ENCODE results near the gene UBE2G1. TPM values are rescaled to one million over a fixed set of nuclear protein-coding genes. Genes with fewer than 3 reads are reported as not detected.

UBE2G1 gene
- total and polyA plus RNA-seq, 2 of the 8 experiments (the other 6 are each of a cell fraction or from before 2014, with no cell fraction given) = 73.9 to 170 TPM

DNA sequence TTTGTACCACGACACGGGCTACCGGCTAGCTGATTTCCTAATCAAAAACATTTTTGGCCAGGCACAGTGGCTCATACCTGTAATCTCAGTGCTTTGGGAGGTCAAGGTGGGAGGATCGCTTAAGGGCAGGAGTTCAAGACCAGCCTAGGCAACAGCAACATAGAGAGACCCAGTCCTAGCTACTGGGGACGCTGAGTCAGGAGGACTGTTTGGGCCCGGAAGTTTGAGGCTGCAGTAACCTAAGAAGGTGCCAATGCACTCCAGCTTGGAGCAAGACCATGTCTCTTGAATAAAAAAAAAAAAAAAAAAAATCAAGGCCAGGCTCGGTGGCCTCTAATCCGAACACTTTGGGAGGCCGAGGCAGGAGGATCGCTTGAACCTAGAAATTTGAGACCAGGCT, 49.8 kb downstream of the UBE2G1 start (continued):
- TF ChIP-seq, protein P1, sequence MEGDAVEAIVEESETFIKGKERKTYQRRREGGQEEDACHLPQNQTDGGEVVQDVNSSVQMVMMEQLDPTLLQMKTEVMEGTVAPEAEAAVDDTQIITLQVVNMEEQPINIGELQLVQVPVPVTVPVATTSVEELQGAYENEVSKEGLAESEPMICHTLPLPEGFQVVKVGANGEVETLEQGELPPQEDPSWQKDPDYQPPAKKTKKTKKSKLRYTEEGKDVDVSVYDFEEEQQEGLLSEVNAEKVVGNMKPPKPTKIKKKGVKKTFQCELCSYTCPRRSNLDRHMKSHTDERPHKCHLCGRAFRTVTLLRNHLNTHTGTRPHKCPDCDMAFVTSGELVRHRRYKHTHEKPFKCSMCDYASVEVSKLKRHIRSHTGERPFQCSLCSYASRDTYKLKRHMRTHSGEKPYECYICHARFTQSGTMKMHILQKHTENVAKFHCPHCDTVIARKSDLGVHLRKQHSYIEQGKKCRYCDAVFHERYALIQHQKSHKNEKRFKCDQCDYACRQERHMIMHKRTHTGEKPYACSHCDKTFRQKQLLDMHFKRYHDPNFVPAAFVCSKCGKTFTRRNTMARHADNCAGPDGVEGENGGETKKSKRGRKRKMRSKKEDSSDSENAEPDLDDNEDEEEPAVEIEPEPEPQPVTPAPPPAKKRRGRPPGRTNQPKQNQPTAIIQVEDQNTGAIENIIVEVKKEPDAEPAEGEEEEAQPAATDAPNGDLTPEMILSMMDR (IDR thresholded peaks at IDR 0.05; ENCODE audit: control extremely low read depth in 1 of 3, insufficient read depth in 1 of 3, low read depth in 1 of 3, low read length in 3 of 3) = no peak
- TF ChIP-seq KDM5A (IDR thresholded peaks at IDR 0.05; ENCODE audit: low read length) (no peak), SP4 (IDR thresholded peaks at IDR 0.05; ENCODE audit: low read length) (no peak), SIRT6 (IDR thresholded peaks at IDR 0.05; ENCODE audit: low read length) (no peak), CTBP2 (IDR thresholded peaks at IDR 0.05; ENCODE audit: borderline replicate concordance, insufficient read depth, insufficient read length, low read length) (no peak)
- TF ChIP-seq, protein P2, sequence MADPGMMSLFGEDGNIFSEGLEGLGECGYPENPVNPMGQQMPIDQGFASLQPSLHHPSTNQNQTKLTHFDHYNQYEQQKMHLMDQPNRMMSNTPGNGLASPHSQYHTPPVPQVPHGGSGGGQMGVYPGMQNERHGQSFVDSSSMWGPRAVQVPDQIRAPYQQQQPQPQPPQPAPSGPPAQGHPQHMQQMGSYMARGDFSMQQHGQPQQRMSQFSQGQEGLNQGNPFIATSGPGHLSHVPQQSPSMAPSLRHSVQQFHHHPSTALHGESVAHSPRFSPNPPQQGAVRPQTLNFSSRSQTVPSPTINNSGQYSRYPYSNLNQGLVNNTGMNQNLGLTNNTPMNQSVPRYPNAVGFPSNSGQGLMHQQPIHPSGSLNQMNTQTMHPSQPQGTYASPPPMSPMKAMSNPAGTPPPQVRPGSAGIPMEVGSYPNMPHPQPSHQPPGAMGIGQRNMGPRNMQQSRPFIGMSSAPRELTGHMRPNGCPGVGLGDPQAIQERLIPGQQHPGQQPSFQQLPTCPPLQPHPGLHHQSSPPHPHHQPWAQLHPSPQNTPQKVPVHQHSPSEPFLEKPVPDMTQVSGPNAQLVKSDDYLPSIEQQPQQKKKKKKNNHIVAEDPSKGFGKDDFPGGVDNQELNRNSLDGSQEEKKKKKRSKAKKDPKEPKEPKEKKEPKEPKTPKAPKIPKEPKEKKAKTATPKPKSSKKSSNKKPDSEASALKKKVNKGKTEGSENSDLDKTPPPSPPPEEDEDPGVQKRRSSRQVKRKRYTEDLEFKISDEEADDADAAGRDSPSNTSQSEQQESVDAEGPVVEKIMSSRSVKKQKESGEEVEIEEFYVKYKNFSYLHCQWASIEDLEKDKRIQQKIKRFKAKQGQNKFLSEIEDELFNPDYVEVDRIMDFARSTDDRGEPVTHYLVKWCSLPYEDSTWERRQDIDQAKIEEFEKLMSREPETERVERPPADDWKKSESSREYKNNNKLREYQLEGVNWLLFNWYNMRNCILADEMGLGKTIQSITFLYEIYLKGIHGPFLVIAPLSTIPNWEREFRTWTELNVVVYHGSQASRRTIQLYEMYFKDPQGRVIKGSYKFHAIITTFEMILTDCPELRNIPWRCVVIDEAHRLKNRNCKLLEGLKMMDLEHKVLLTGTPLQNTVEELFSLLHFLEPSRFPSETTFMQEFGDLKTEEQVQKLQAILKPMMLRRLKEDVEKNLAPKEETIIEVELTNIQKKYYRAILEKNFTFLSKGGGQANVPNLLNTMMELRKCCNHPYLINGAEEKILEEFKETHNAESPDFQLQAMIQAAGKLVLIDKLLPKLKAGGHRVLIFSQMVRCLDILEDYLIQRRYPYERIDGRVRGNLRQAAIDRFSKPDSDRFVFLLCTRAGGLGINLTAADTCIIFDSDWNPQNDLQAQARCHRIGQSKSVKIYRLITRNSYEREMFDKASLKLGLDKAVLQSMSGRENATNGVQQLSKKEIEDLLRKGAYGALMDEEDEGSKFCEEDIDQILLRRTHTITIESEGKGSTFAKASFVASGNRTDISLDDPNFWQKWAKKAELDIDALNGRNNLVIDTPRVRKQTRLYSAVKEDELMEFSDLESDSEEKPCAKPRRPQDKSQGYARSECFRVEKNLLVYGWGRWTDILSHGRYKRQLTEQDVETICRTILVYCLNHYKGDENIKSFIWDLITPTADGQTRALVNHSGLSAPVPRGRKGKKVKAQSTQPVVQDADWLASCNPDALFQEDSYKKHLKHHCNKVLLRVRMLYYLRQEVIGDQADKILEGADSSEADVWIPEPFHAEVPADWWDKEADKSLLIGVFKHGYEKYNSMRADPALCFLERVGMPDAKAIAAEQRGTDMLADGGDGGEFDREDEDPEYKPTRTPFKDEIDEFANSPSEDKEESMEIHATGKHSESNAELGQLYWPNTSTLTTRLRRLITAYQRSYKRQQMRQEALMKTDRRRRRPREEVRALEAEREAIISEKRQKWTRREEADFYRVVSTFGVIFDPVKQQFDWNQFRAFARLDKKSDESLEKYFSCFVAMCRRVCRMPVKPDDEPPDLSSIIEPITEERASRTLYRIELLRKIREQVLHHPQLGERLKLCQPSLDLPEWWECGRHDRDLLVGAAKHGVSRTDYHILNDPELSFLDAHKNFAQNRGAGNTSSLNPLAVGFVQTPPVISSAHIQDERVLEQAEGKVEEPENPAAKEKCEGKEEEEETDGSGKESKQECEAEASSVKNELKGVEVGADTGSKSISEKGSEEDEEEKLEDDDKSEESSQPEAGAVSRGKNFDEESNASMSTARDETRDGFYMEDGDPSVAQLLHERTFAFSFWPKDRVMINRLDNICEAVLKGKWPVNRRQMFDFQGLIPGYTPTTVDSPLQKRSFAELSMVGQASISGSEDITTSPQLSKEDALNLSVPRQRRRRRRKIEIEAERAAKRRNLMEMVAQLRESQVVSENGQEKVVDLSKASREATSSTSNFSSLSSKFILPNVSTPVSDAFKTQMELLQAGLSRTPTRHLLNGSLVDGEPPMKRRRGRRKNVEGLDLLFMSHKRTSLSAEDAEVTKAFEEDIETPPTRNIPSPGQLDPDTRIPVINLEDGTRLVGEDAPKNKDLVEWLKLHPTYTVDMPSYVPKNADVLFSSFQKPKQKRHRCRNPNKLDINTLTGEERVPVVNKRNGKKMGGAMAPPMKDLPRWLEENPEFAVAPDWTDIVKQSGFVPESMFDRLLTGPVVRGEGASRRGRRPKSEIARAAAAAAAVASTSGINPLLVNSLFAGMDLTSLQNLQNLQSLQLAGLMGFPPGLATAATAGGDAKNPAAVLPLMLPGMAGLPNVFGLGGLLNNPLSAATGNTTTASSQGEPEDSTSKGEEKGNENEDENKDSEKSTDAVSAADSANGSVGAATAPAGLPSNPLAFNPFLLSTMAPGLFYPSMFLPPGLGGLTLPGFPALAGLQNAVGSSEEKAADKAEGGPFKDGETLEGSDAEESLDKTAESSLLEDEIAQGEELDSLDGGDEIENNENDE (IDR thresholded peaks at IDR 0.05; ENCODE audit: insufficient replicate concordance, low read length) = no peak

Measured in H1 (cell line).